HepG2 (cell line): ENCODE measurements around the gene WFDC1. TPM values are rescaled to one million over a fixed set of nuclear protein-coding genes. Genes with fewer than 3 reads are reported as not detected.

Source experiments
- ATF7-NPFF ChIP-seq: sonication (generic); formaldehyde crosslinking; IDR thresholded peaks from 2 replicates; pipeline ENCODE4 v1.8.1; 2023; ENCODE audit warnings: mild to moderate bottlenecking, low read depth, missing genetic modification reagents, moderate library complexity
- ELK4 ChIP-seq: sonication (generic); formaldehyde crosslinking; IDR thresholded peaks from 2 replicates; pipeline ENCODE4 v1.9.0; 2021; ENCODE audit warnings: missing genetic modification reagents, borderline replicate concordance
- ETV5 ChIP-seq: IDR thresholded peaks from 2 replicates; pipeline ENCODE4 v1.6.1; 2018; ENCODE audit warnings: missing biosample characterization, missing genetic modification reagents, inconsistent platforms, borderline replicate concordance
- GATAD2A ChIP-seq: IDR thresholded peaks from 2 replicates; pipeline ENCODE4 v1.6.1; 2016
- HES4 ChIP-seq: sonication (generic); formaldehyde crosslinking; IDR thresholded peaks from 2 replicates; pipeline ENCODE4 v1.9.0; 2021; ENCODE audit warnings: mild to moderate bottlenecking, missing genetic modification reagents, borderline replicate concordance
- KAT2B ChIP-seq: fragments of 150-350 bp; IDR thresholded peaks from 2 replicates; pipeline ENCODE4 v1.6.1; 2014; ENCODE audit warnings: low read depth, low read length, borderline replicate concordance
- NCOA2 ChIP-seq: sonication (generic); formaldehyde crosslinking; IDR thresholded peaks from 2 replicates; pipeline ENCODE4 v1.8.0; 2022; ENCODE audit warnings: inconsistent platforms
- PAWR ChIP-seq: sonication (generic); formaldehyde crosslinking; IDR thresholded peaks from 2 replicates; pipeline ENCODE4 v1.4.0; 2020; ENCODE audit warnings: missing genetic modification reagents, mild to moderate bottlenecking, borderline replicate concordance
- PHF21A ChIP-seq: sonication (generic); formaldehyde crosslinking; IDR thresholded peaks from 2 replicates; pipeline ENCODE4 v1.5.0; 2020; ENCODE audit warnings: mild to moderate bottlenecking, missing genetic modification reagents
- RNF2 ChIP-seq: fragments of 450-650 bp; conservative IDR thresholded peaks from 2 replicates; pipeline ENCODE4 v1.6.1; 2016; ENCODE audit warnings: low read depth
- SMARCC2 ChIP-seq: fragments of 450-650 bp; IDR thresholded peaks from 2 replicates; pipeline ENCODE4 v1.6.1; 2017; ENCODE audit warnings: antibody characterized with exemption, mild to moderate bottlenecking
- SP1 ChIP-seq, 2 experiments: fragments of 450-650 bp in 1 of 2; sonication (generic) in 1 of 2; formaldehyde crosslinking in 1 of 2; IDR thresholded peaks; 2 replicates each; pipeline versions ENCODE4 v1.4.0 to v1.6.1; 2016 to 2020; ENCODE audit warnings: missing genetic modification reagents in 1 of 2
- TEAD2 ChIP-seq: sonication (generic); formaldehyde crosslinking; IDR thresholded peaks from 2 replicates; pipeline ENCODE4 v1.9.0; 2021; ENCODE audit warnings: missing genetic modification reagents
- TEF ChIP-seq: sonication (generic); formaldehyde crosslinking; IDR thresholded peaks from 2 replicates; pipeline ENCODE4 v1.5.0; 2020; ENCODE audit warnings: missing genetic modification reagents
- ZNF207 ChIP-seq: fragments of 450-650 bp; IDR thresholded peaks from 2 replicates; pipeline ENCODE4 v1.6.1; 2016; ENCODE audit warnings: antibody characterized with exemption, borderline replicate concordance
- ZNF225 ChIP-seq: sonication (generic); formaldehyde crosslinking; IDR thresholded peaks from 2 replicates; pipeline ENCODE4 v1.4.0; 2020; ENCODE audit warnings: mild to moderate bottlenecking, missing genetic modification reagents
- ZNF232 ChIP-seq: sonication (generic); formaldehyde crosslinking; IDR thresholded peaks from 2 replicates; pipeline ENCODE4 v1.4.0; 2020; ENCODE audit warnings: missing genetic modification reagents, borderline replicate concordance
- ZNF317 ChIP-seq: sonication (generic); formaldehyde crosslinking; IDR thresholded peaks from 2 replicates; pipeline ENCODE4 v1.5.0; 2020; ENCODE audit warnings: mild to moderate bottlenecking, missing genetic modification reagents
- ZNF503 ChIP-seq: sonication (generic); formaldehyde crosslinking; IDR thresholded peaks from 2 replicates; pipeline ENCODE4 v1.4.0; 2020; ENCODE audit warnings: missing genetic modification reagents
- ZNF552 ChIP-seq: sonication (generic); formaldehyde crosslinking; IDR thresholded peaks from 2 replicates; pipeline ENCODE4 v1.9.0; 2022; ENCODE audit warnings: missing genetic modification reagents, mild to moderate bottlenecking, borderline replicate concordance
- polyA plus RNA-seq, 8 experiments: library from polyadenylated mRNA; depleted of rRNA in 3 of 8; stranded (reverse) in 7 of 8; unstranded in 1 of 8; fragments of >200 nt; fragmentation: Illumina TruSeq in 4 of 8; extraction: Trizol in 4 of 8; gene quantifications; 2 replicates each; pipeline versions ENCODE4 v1.2.1 to v1.2.3, GENCODE V29; 2011 to 2016; ENCODE audit warnings: low read depth in 4 of 8, missing spikeins in 1 of 8, mixed read lengths in 1 of 8; ENCODE audit not compliant: insufficient read depth in 1 of 8
- total RNA-seq, 5 experiments: library from RNA; depleted of rRNA; stranded (reverse); fragments of >200 nt; fragmentation: Illumina TruSeq; extraction: Trizol; gene quantifications; 2 replicates each; pipeline ENCODE4 v1.2.3, GENCODE V29; 2016; ENCODE audit warnings: low read depth in 1 of 5
- TF ChIP-seq, protein P1 (sequence below): sonication (generic); formaldehyde crosslinking; IDR thresholded peaks from 2 replicates; pipeline ENCODE4 v1.4.0; 2020; ENCODE audit warnings: missing genetic modification reagents
- TF ChIP-seq, protein P2 (sequence below): sonication (generic); formaldehyde crosslinking; IDR thresholded peaks from 2 replicates; pipeline ENCODE4 v1.8.1; 2023; ENCODE audit warnings: mild to moderate bottlenecking, missing genetic modification reagents
- TF ChIP-seq, protein P3 (sequence below): fragments of 450-650 bp; IDR thresholded peaks from 2 replicates; pipeline ENCODE4 v1.6.1; 2016

The WFDC1 gene
- total and polyA plus RNA-seq, 2 of the 13 experiments (the other 11 are each of a cell fraction or from before 2014, with no cell fraction given), result not detected

GRCh38 chr16:84356591-84357116, 62.0 kb downstream of the WFDC1 start (continued):
- TF ChIP-seq ATF7-NPFF (no peak), ZNF225 (no peak), GATAD2A (CRISPR knock-in tag) (no peak), ZNF317 (CRISPR knock-in tag) (no peak), HES4 (CRISPR knock-in tag) (no peak), TEF (CRISPR knock-in tag) (no peak), RNF2 (no peak), SMARCC2 (no peak), ZNF503 (CRISPR knock-in tag) (peak; percentile 88), ZNF552 (CRISPR knock-in tag) (no peak), ZNF207 (no peak), PHF21A (CRISPR knock-in tag) (peak; percentile 49; the same call in 1 of the 2 replicates), ZNF232 (CRISPR knock-in tag) (no peak), PAWR (CRISPR knock-in tag) (no peak), ETV5 (CRISPR knock-in tag) (no peak), KAT2B (no peak), TEAD2 (CRISPR knock-in tag) (no peak), NCOA2 (CRISPR knock-in tag) (0 out of 2 replicates have a peak, but pooled peaks have one; percentile 25), SP1 (IDR thresholded peaks at IDR 0.05) (no peak), SP1 (CRISPR knock-in tag; IDR thresholded peaks at IDR 0.05) (no peak), ELK4 (CRISPR knock-in tag) (no peak)
- TF ChIP-seq, protein P1, sequence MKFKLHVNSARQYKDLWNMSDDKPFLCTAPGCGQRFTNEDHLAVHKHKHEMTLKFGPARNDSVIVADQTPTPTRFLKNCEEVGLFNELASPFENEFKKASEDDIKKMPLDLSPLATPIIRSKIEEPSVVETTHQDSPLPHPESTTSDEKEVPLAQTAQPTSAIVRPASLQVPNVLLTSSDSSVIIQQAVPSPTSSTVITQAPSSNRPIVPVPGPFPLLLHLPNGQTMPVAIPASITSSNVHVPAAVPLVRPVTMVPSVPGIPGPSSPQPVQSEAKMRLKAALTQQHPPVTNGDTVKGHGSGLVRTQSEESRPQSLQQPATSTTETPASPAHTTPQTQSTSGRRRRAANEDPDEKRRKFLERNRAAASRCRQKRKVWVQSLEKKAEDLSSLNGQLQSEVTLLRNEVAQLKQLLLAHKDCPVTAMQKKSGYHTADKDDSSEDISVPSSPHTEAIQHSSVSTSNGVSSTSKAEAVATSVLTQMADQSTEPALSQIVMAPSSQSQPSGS (CRISPR knock-in tag), result no peak
- TF ChIP-seq, protein P2, sequence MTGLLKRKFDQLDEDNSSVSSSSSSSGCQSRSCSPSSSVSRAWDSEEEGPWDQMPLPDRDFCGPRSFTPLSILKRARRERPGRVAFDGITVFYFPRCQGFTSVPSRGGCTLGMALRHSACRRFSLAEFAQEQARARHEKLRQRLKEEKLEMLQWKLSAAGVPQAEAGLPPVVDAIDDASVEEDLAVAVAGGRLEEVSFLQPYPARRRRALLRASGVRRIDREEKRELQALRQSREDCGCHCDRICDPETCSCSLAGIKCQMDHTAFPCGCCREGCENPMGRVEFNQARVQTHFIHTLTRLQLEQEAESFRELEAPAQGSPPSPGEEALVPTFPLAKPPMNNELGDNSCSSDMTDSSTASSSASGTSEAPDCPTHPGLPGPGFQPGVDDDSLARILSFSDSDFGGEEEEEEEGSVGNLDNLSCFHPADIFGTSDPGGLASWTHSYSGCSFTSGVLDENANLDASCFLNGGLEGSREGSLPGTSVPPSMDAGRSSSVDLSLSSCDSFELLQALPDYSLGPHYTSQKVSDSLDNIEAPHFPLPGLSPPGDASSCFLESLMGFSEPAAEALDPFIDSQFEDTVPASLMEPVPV (CRISPR knock-in tag), result no peak
- TF ChIP-seq, protein P3, sequence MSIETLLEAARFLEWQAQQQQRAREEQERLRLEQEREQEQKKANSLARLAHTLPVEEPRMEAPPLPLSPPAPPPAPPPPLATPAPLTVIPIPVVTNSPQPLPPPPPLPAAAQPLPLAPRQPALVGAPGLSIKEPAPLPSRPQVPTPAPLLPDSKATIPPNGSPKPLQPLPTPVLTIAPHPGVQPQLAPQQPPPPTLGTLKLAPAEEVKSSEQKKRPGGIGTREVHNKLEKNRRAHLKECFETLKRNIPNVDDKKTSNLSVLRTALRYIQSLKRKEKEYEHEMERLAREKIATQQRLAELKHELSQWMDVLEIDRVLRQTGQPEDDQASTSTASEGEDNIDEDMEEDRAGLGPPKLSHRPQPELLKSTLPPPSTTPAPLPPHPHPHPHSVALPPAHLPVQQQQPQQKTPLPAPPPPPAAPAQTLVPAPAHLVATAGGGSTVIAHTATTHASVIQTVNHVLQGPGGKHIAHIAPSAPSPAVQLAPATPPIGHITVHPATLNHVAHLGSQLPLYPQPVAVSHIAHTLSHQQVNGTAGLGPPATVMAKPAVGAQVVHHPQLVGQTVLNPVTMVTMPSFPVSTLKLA, result no peak
